Endodermal cell (in vitro differentiated cells): Measurements from ENCODE around the gene TCL1A. TPM values are rescaled to one million over a fixed set of nuclear protein-coding genes. Genes with fewer than 3 reads are reported as not detected.
A peak's percentile ranks its signal among the peaks of the same experiment; 100 is the strongest.

Experiments
- DNase-seq: peaks from one replicate; pipeline ENCODE4 v3.0.0-alpha.2; 2017
- H3K27ac ChIP-seq: 2 replicates; pipeline ENCODE4 v1.5.1; 2013; ENCODE audit warnings: mild to moderate bottlenecking, low read depth, low read length, moderate library complexity
- H3K27me3 ChIP-seq: 2 replicates; pipeline ENCODE4 v1.6.1; 2013; ENCODE audit warnings: mild to moderate bottlenecking, low read length, moderate library complexity; ENCODE audit not compliant: insufficient read depth, control insufficient read depth, poor library complexity, severe bottlenecking
- H3K36me3 ChIP-seq: 2 replicates; pipeline ENCODE4 v1.7.0; 2013; ENCODE audit warnings: mild to moderate bottlenecking, low read length, moderate library complexity; ENCODE audit not compliant: control insufficient read depth, insufficient read depth
- H3K4me1 ChIP-seq: one replicate; pipeline ENCODE4 v1.7.0; 2013; ENCODE audit warnings: low read length; ENCODE audit not compliant: control insufficient read depth, insufficient read depth
- H3K4me3 ChIP-seq: 2 replicates; pipeline ENCODE4 v1.5.1; 2013; ENCODE audit warnings: mild to moderate bottlenecking, low read length, moderate library complexity
- H3K9ac ChIP-seq: 2 replicates; pipeline ENCODE4 v1.6.1; 2013; ENCODE audit warnings: mild to moderate bottlenecking, low read length, moderate library complexity; ENCODE audit not compliant: poor library complexity, severe bottlenecking; ENCODE audit errors: extremely low read depth
- H3K9me3 ChIP-seq: 2 replicates; pipeline ENCODE4 v1.6.1; 2013; ENCODE audit warnings: mild to moderate bottlenecking, low read length, moderate library complexity; ENCODE audit not compliant: control insufficient read depth
- H3K27ac Mint-ChIP-seq: 2 replicates; pipeline ENCODE4 v1.8.0; 2020; ENCODE audit warnings: mixed read lengths
- H3K27me3 Mint-ChIP-seq: 2 replicates; pipeline ENCODE4 v1.8.0; 2021; ENCODE audit warnings: mild to moderate bottlenecking, mixed read lengths; ENCODE audit not compliant: insufficient read depth
- H3K36me3 Mint-ChIP-seq: 2 replicates; pipeline ENCODE4 v1.8.0; 2020; ENCODE audit warnings: low read depth, mixed read lengths
- H3K4me1 Mint-ChIP-seq: 2 replicates; pipeline ENCODE4 v1.8.0; 2020; ENCODE audit warnings: mixed read lengths
- H3K4me3 Mint-ChIP-seq: 2 replicates; pipeline ENCODE4 v1.8.0; 2020; ENCODE audit warnings: mild to moderate bottlenecking, moderate library complexity, mixed read lengths
- H3K9me3 Mint-ChIP-seq: 2 replicates; pipeline ENCODE4 v1.8.0; 2020; ENCODE audit warnings: mild to moderate bottlenecking, mixed read lengths
- CTCF ChIP-seq: fragments of 200-600 bp; sonication (generic); conservative IDR thresholded peaks from 2 replicates; pipeline ENCODE4 v1.5.0; 2021; ENCODE audit warnings: antibody characterized with exemption, mild to moderate bottlenecking
- WGBS, 2 experiments: methylation state at CpG; one replicate each; pipeline versions ENCODE4 v1.1.5 to v1.1.7; 2013; ENCODE audit warnings: missing lambda C conversion rate in 2 of 2, mixed read lengths in 1 of 2; ENCODE audit not compliant: insufficient coverage in 1 of 2, insufficient read length in 1 of 2; 5-methylcytosine and 5-hydroxymethylcytosine counted together
- total RNA-seq, 2 donors: library from RNA; stranded (reverse); fragmentation: NEBNext Ultra II Directional in 1 of 2; extraction: Animal tissue kit (Norgen Biotek cat#: 25700) in 1 of 2; gene quantifications; 2 replicates in 1 of 2; 3 replicates in 1 of 2; pipeline ENCODE4 v1.2.1, GENCODE V29; 2021

TCL1A gene
- total RNA-seq, 2 donors from 2014 or later: 0.53 to 1.8 TPM

- no peak overlapping the region for H3K27ac ChIP-seq
- Mint-ChIP-seq H3K36me3 (no peaks in the 10 kb centered on the region), H3K4me3 (no peak overlapping the region), H3K4me1 (peaks cover 43% of the 10 kb centered on the region), H3K27me3 (peaks cover 65% of the 10 kb centered on the region), H3K9me3 (no peaks in the 10 kb centered on the region), H3K27ac (peak overlapping the region; percentile 44)
- H3K4me1 ChIP-seq: peaks cover 5% of the 10 kb centered on the region
- H3K36me3 ChIP-seq: no peaks in the 10 kb centered on the region
- 75 to 90% methylated on average over 2 to 5 of the region's 5 CpGs for whole genome bisulfite sequencing, 2 experiments
- TF ChIP-seq CTCF: no peak
- no peaks in the 10 kb centered on the region for H3K9me3 ChIP-seq
- peaks cover 68% of the 10 kb centered on the region for H3K27me3 ChIP-seq
- H3K4me3 ChIP-seq: no peak overlapping the region
- H3K9ac ChIP-seq: no peak overlapping the region
- no peak for DNase-seq
These were observed 50.6 kb downstream of the TCL1A start for GRCh38 chr14:95663226-95663797.

- no peaks in the 10 kb centered on the region for H3K36me3 ChIP-seq
These were observed 51.3 kb downstream of the TCL1A start for GRCh38 chr14:95662376-95663186.

More at GRCh38 chr14:95662376-95663186, 51.3 kb downstream of the TCL1A start:
- peaks cover 76% of the 10 kb centered on the region for H3K27me3 ChIP-seq
- Mint-ChIP-seq H3K27ac (peak overlapping the region; percentile 44), H3K4me1 (peaks cover 45% of the 10 kb centered on the region), H3K9me3 (no peaks in the 10 kb centered on the region), H3K36me3 (no peaks in the 10 kb centered on the region), H3K4me3 (no peak overlapping the region), H3K27me3 (peaks cover 70% of the 10 kb centered on the region)
- no peak overlapping the region for H3K4me3 ChIP-seq
- DNase-seq: no peak
- H3K9ac ChIP-seq: no peak overlapping the region
- H3K9me3 ChIP-seq: no peaks in the 10 kb centered on the region
- TF ChIP-seq CTCF: no peak
- 29 to 59% methylated on average over 3 to 4 of the region's 4 CpGs for WGBS, 2 experiments
- H3K27ac ChIP-seq: no peak overlapping the region
- peaks cover 5% of the 10 kb centered on the region for H3K4me1 ChIP-seq
